GM18505 (cell line): ENCODE measurements around the gene SCAND1.
"Not testable (repeated sequence)": the region's sequence is repeated elsewhere in the genome, so short reads cannot be mapped to it uniquely, and the experiment has no call there.

Experiments
- ATAC-seq: cut with Tn5 transposase; IDR thresholded peaks from one replicate; pipeline ENCODE4 v1.9.1; 2021; ENCODE audit not compliant: unreplicated experiment
- POLR2A ChIP-seq: IDR thresholded peaks from 4 replicates; pipeline ENCODE4 v1.6.1; 2011; ENCODE audit warnings: borderline replicate concordance; ENCODE audit not compliant: insufficient read depth, insufficient read length; ENCODE audit errors: extremely low read depth

SCAND1 gene

DNA sequence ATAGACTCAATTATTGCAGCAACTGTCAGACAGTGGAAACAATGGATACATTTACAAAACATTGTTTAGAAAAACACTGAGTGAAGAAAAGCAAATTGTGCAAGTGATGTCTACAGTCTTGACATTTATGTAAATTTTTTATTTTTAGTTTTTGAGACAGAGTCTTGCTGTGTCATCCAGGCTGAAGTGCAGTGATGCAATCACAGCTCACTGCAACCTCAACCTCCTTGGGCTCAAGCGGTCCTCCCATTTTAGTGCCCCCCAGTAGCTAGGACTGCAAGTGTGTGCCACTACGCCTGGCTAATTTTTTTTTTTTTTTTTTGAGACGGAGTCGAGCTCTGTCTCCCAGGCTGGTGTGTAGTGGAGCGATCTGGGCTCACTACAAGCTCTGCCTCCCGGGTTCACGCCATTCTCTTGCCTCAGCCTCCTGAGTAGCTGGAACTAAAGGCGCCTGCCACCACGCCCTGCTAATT is 23.8 kb upstream of the SCAND1 start:
- no peak for ATAC-seq
- TF ChIP-seq POLR2A = no peak

- TF ChIP-seq POLR2A = no peak
- no peak for ATAC-seq
Measured at GRCh38 chr20:35975576-35976373, 21.5 kb upstream of the SCAND1 start.

DNA sequence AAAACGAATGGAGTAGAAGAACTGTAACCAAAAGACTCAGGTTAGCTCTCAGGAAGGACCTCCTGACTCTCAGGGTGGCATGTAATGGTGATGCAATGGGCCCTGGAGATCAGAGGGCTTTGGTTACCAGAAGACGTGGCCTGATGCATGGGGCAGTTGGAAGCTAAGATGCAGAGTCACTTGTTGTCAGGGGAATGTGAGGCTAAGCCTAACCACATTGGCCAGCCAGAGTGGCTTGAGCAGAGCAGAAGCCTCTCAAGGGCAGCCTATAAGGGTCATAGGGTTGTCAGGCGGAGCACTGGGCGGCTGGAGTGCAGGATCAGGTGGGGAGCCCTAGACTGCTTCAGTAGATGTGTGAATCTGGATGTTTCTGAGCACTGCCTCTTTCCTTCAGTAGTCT is 20.0 kb upstream of the SCAND1 start:
- ATAC-seq = no peak
- TF ChIP-seq POLR2A = no peak

- TF ChIP-seq POLR2A = no peak
- no peak for ATAC-seq
Measured at GRCh38 chr20:35972462-35972861, 18.2 kb upstream of the SCAND1 start.

- no peak for ATAC-seq
- no peak for TF ChIP-seq POLR2A
Measured at GRCh38 chr20:35971981-35972380, 17.7 kb upstream of the SCAND1 start.

DNA sequence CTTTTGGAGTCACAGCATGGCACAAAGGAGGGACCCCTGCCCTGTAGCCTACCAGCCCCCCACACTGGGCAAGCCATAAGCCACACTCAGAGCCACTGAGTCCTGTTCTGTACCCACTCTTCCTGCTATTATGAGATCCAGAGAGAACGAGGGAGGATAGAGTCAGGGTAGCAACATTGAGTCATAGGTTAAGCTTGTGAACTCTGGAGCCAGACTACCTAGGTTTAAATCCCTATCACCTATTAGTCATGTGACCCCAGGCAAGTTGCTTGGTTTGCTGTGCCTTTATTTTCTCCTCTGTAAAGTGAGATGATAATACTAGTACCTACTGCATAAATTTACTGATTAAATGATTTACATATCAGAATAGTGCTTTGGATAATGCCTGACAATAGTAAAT is 14.6 kb upstream of the SCAND1 start:
- ATAC-seq = no peak
- no peak for TF ChIP-seq POLR2A

GRCh38 chr20:35967979-35968640 is 13.8 kb upstream of the SCAND1 start, which contains the start of gene CNBD2:
Gene CNBD2, plus strand, starts transcription at chr20:35968590. Its CDS starts 173 bp downstream, at chr20:35968763.
- no peak for ATAC-seq
- TF ChIP-seq POLR2A = no peak

GRCh38 chr20:35963878-35964277 is 9.6 kb upstream of the SCAND1 start:
- TF ChIP-seq POLR2A = no peak
- ATAC-seq = no peak

GRCh38 chr20:35959291-35959690 is 5.0 kb upstream of the SCAND1 start:
- ATAC-seq = not testable (repeated sequence)

DNA sequence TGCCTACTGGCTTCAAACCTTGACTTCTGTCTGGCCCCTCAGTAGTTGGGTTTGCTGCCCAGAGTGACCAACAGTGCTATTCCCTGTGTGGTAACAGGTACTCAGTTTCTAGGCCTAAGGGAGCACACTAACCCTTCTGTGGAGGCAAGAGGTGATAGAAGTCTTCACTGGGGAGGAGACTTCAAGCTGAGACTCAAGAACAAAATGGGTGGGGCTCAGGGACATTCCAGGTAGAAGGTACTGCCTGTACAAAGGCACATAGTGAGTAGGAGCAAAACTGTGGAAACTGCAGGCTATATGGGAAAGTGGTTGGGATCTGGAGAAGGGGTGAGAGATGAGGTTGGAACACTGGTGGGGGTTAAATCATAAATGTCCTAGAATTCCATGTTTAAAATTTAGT is 2.3 kb upstream of the SCAND1 start:
- TF ChIP-seq POLR2A = no peak

GRCh38 chr20:35954907-35955251 is 577 bp upstream of the SCAND1 start:
- TF ChIP-seq POLR2A = no peak
- peak; percentile 0 for ATAC-seq

More for the DNA sequence above, 2.3 kb upstream of the SCAND1 start:
- ATAC-seq = no peak

DNA sequence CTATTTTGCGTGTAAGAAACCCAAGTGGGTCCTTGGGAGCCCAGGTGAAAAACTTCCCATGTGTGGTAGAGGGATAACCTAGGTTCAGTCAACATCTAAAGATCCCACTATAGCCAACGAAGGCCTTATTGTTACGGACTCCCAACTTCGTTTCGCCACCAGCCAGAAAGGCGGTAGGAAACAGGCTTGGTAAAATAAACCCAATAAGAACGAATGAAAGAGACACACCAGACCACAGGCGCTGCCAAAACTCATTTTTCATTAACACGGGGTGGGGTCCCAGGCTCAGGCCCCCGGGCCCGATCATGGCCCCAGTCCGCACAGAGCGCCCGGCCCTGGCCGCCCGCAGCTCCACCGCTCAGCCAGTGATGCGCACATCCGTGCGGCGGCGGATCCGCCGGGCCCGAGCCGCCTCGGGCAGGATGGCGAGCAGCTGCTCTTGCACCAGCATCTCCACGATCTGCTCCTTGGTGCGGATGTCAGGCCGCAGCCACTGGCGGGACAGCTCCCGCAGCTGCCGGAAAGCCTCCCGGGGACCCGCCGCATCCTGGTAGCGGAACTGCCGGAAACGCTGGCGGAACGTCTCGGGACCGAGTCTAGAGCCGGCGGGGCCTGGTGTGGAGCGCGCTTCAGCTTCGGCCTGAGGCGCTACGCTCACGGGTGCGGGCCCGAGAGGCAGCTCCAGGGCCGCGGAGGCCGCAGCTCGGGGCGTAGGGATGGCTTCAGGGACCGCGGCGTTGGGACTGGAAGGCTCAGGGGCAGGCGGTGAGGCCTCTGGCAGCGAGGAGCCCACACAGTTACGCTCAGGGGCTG is 709 bp downstream of the SCAND1 start:
- TF ChIP-seq POLR2A = no peak
- peak; percentile 26 for ATAC-seq

GRCh38 chr20:35952480-35953386 is 1.6 kb downstream of the SCAND1 start:
- TF ChIP-seq POLR2A = no peak
- ATAC-seq = no peak

DNA sequence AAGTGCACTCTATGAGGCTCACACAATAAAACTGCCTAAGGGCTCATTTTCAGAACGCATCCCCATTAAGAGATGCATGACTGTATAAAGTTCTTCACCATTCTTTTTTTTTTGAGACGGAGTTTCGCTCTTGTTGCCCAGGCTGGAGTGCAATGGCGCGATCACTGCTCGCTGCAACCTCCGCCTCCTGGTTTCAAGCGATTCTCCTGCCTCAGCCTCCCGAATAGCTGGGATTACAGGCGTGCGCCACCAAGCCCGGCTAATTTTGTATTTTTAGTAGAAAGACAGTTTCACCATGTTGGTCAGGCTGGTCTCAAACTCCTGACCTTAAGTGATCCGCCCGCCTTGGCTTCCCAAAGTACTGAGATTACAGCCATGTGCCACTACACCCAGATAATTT is 2.2 kb downstream of the SCAND1 start:
- not testable (repeated sequence) for ATAC-seq
